ENCODE data around the gene NAT16.
"Not testable (repeated sequence)": the region's sequence is repeated elsewhere in the genome, so short reads cannot be mapped to it uniquely, and the experiment has no call there.

The NAT16 gene

DNA sequence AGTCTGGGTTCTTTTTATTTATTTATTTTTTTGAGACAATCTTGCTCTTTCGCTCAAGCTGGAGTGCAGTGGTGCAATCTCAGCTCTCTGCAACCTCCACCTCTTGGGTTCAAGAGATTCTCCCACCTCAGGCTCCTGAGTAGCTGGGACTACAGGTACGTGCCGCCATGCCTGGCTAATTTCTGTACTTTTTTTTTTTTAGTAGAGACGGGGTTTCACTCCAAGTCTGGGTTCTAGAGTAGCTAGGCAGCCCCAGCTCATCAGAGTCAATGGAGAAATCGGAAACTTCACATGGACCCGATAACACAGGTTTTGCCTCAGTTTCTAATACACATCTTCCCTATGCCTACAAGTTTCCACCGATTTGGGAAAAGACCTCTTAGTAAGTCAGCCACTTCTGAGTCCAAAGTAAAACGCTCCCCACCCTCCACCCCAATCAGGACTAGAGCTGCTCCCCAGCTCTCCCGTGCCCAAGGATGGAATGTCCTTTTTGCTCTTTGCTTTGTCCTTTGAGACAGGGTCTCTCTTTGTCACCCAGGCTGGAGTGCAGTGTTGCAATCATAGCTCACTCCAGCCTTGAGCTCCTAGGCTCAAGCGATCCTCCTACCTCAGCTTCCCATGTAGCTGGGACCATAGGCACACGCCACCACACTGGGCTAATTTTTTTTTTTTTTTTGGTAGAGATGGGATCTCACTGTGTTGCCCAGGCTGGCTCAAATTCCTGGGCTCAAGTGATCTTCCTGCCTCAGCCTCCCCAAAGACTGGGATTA is 57.0 kb downstream of the NAT16 start:
- H3K9me3 ChIP-seq (ENCODE audit: insufficient read depth, low read length, severe bottlenecking) = no peaks in the 10 kb centered on the region
- no peaks in the 10 kb centered on the region for H3K79me2 ChIP-seq (ENCODE audit: insufficient read depth, low read length)
- no peak overlapping the region for H3K4me3 ChIP-seq (ENCODE audit: low read depth in 1 of 2, low read length in 2 of 2)
- ATAC-seq (ENCODE audit: insufficient read depth, low read depth) (no peak), DNase-seq (no peak)
- TF ChIP-seq, protein P1, sequence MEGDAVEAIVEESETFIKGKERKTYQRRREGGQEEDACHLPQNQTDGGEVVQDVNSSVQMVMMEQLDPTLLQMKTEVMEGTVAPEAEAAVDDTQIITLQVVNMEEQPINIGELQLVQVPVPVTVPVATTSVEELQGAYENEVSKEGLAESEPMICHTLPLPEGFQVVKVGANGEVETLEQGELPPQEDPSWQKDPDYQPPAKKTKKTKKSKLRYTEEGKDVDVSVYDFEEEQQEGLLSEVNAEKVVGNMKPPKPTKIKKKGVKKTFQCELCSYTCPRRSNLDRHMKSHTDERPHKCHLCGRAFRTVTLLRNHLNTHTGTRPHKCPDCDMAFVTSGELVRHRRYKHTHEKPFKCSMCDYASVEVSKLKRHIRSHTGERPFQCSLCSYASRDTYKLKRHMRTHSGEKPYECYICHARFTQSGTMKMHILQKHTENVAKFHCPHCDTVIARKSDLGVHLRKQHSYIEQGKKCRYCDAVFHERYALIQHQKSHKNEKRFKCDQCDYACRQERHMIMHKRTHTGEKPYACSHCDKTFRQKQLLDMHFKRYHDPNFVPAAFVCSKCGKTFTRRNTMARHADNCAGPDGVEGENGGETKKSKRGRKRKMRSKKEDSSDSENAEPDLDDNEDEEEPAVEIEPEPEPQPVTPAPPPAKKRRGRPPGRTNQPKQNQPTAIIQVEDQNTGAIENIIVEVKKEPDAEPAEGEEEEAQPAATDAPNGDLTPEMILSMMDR (IDR thresholded peaks at IDR 0.05; ENCODE audit: borderline replicate concordance, extremely low read depth, low read length, poor library complexity, severe bottlenecking) = no peak
- no peak for TF ChIP-seq EZH2 (IDR thresholded peaks at IDR 0.05; ENCODE audit: borderline replicate concordance, low read depth, low read length, severe bottlenecking)
- no peaks in the 10 kb centered on the region for H3K36me3 ChIP-seq (ENCODE audit: insufficient read depth, low read length)
- 0 out of 2 replicates have a peak, but pooled peaks cover 3% of the 10 kb centered on the region for H4K20me1 ChIP-seq (ENCODE audit: insufficient read depth, low read length)
- peaks cover 37% of the 10 kb centered on the region for H3K4me1 ChIP-seq (ENCODE audit: insufficient read depth, low read length)
- no peak overlapping the region for H2AFZ ChIP-seq (ENCODE audit: low read depth, low read length)
- no peak overlapping the region for H3K27ac ChIP-seq (ENCODE audit: low read length)
- H3K27me3 ChIP-seq (ENCODE audit: insufficient read depth, low read length, poor library complexity) = no peaks in the 10 kb centered on the region
- no peak overlapping the region for H3K9ac ChIP-seq (ENCODE audit: low read depth, low read length)
- H3K4me2 ChIP-seq (ENCODE audit: insufficient read depth, low read length) = no peak overlapping the region

DNA sequence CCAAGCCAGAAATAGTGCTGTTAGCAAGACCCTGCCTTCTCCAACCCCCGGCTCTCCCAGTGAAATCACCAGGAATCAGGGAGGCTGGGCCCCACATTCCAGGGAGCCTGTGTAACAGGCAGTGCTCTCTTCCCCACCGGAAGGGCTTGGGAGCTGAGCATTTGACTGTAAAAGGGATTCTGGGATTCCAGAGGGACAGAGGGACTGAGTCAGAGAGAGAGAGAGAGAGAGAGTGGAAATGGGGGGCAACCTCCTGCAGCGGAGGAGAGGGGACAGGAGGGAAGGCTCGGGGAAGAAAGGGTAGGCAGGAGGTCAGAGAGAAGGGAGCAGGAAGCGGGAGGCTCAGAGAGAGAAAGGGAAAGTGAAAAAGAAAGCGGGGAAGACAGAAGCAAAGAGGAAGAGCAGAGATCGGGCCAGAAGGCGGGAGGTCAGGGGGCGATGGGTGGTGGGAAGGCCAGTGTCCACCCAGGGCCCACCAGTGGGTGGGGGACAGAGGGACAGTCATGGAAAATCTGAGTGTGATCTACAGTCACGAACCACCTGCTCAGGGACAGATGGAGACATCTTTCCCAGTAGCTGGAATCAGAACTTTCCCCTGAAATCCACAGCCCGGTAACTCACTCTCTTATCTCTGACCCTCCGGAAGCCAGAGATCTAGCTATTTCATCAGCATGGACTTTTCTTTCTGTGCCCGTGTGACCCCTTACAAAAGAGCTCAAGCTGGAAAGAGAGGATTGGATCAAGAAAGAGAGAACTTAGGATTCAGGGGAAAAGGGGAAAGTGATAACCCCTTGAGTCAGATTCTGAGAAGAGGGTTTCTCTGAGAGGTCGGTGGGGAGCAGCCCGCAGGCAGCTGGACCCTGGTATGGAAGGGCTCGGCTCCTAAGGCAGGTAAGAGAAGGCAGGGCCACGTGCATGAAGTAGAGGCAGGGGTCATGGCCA is 57.8 kb downstream of the NAT16 start:
- Histone ChIP-seq H3K4me3 (ENCODE audit: low read depth in 1 of 2, low read length in 2 of 2) (no peak overlapping the region), H2AFZ (ENCODE audit: low read depth, low read length) (no peak overlapping the region), H3K79me2 (ENCODE audit: insufficient read depth, low read length) (no peaks in the 10 kb centered on the region)

DNA sequence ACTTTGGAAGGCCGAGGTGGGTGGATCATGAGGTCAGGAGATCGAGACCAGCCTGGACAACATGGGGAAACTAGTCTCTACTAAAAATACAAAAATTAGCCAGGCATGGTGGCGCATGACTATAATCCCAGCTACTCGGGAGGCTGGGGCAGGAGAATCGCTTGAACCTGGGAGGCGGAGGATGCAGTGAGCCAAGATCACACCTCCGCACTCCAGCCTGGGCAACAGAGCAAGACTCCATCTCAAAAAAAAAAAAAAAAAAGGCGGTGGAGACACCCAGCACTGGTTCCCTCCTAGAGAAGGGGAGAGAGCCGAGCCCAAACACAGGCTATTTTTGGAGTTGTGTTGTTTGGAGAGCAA is 58.5 kb downstream of the NAT16 start:
- not testable (repeated sequence) for H2AFZ ChIP-seq (ENCODE audit: low read depth, low read length); H3K9ac ChIP-seq (ENCODE audit: low read depth, low read length)
- H3K4me1 ChIP-seq (ENCODE audit: insufficient read depth, low read length) = peaks cover 26% of the 10 kb centered on the region

More for the DNA sequence above, 57.8 kb downstream of the NAT16 start:
- Histone ChIP-seq H3K27me3 (ENCODE audit: insufficient read depth, low read length, poor library complexity) (no peaks in the 10 kb centered on the region), H3K27ac (ENCODE audit: low read length) (no peak overlapping the region), H3K36me3 (ENCODE audit: insufficient read depth, low read length) (no peaks in the 10 kb centered on the region), H3K9ac (ENCODE audit: low read depth, low read length) (no peak overlapping the region), H3K4me2 (ENCODE audit: insufficient read depth, low read length) (no peak overlapping the region), H3K4me1 (ENCODE audit: insufficient read depth, low read length) (peaks cover 33% of the 10 kb centered on the region), H4K20me1 (ENCODE audit: insufficient read depth, low read length) (0 out of 2 replicates have a peak, but pooled peaks cover 3% of the 10 kb centered on the region), H3K9me3 (ENCODE audit: insufficient read depth, low read length, severe bottlenecking) (no peaks in the 10 kb centered on the region)
- no peak for DNase-seq
- no peak for ATAC-seq (ENCODE audit: insufficient read depth, low read depth)
- TF ChIP-seq, protein P1 (IDR thresholded peaks at IDR 0.05; ENCODE audit: borderline replicate concordance, extremely low read depth, low read length, poor library complexity, severe bottlenecking) = no peak
- no peak for TF ChIP-seq EZH2 (IDR thresholded peaks at IDR 0.05; ENCODE audit: borderline replicate concordance, low read depth, low read length, severe bottlenecking)

More for the DNA sequence above, 58.5 kb downstream of the NAT16 start:
- not testable (repeated sequence) for H3K79me2 ChIP-seq (ENCODE audit: insufficient read depth, low read length); ATAC-seq (ENCODE audit: insufficient read depth, low read depth); H3K27ac ChIP-seq (ENCODE audit: low read length); H3K36me3 ChIP-seq (ENCODE audit: insufficient read depth, low read length); H3K9me3 ChIP-seq (ENCODE audit: insufficient read depth, low read length, severe bottlenecking); H3K4me2 ChIP-seq (ENCODE audit: insufficient read depth, low read length); H3K27me3 ChIP-seq (ENCODE audit: insufficient read depth, low read length, poor library complexity); H3K4me3 ChIP-seq (ENCODE audit: low read depth in 1 of 2, low read length in 2 of 2); DNase-seq; H4K20me1 ChIP-seq (ENCODE audit: insufficient read depth, low read length)

Data from DND-41 (cell line).